GM18502 (cell line): ENCODE data around the gene TXLNA.
A peak's percentile ranks its signal among the peaks of the same experiment; 100 is the strongest.

Experiments used
- ATAC-seq: cut with Tn5 transposase; IDR thresholded peaks from one replicate; pipeline ENCODE4 v1.9.1; 2021; ENCODE audit warnings: mild to moderate bottlenecking; ENCODE audit not compliant: unreplicated experiment, poor library complexity

Gene TXLNA

GRCh38 chr1:32205401-32206370, 26.2 kb downstream of the TXLNA start, which contains the start of gene IQCC:
IQCC (plus strand) TSS chr1:32205671; CDS start chr1:32205682, 11 bp downstream.
- ATAC-seq: peak; percentile 36

- no peak for ATAC-seq
Measured at GRCh38 chr1:32208469-32208868, 29.0 kb downstream of the TXLNA start.

GRCh38 chr1:32208891-32209328, 29.4 kb downstream of the TXLNA start, which contains the start of gene DCDC2B:
DCDC2B (plus strand) TSS chr1:32209089; CDS start chr1:32209094, 5 bp downstream.
- no peak for ATAC-seq

- ATAC-seq: no peak
Measured at GRCh38 chr1:32215629-32216480, 36.4 kb downstream of the TXLNA start.

DNA sequence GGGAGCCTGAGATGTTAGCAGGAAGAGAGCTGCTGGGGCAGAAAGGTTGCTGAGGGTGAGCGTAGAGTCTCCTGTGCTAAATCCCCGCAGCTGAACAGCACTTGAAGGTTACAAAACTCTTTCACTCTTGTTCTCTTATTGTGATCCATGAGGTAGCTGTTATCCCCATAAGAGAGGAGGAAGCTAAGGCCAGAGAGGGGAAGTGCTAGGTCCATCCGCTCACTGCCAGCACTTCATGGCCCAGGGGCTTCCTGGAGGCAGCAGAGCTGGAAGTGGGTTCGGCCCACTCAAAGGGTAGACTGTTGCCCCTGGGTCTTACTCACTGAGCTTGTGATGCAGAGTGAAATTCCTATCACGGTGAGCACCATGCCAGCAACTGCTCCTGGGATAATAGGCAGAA, 37.1 kb downstream of the TXLNA start:
- no peak for ATAC-seq

- ATAC-seq: no peak
Measured at GRCh38 chr1:32219022-32219421, 39.5 kb downstream of the TXLNA start.

GRCh38 chr1:32220746-32221580, 41.5 kb downstream of the TXLNA start:
- ATAC-seq: no peak

DNA sequence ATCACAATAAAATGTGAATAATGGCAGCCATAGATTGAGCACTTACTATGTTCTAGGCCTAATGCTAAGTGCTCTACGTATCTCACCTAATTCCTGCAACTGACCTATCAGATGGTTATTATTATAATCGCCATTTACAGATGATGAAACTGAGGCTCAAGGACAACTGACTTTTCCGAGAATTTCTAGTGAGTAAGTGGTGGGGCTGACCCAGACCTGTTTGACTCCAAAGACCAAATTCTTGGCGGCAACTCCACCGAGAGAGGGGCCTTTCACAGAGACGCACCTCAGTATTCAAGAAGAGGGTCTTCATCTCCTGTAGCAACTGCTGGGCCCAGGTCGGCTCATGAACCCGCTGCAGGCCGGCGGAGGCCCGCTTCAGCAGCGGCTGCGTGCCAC, 42.1 kb downstream of the TXLNA start:
- ATAC-seq: no peak

DNA sequence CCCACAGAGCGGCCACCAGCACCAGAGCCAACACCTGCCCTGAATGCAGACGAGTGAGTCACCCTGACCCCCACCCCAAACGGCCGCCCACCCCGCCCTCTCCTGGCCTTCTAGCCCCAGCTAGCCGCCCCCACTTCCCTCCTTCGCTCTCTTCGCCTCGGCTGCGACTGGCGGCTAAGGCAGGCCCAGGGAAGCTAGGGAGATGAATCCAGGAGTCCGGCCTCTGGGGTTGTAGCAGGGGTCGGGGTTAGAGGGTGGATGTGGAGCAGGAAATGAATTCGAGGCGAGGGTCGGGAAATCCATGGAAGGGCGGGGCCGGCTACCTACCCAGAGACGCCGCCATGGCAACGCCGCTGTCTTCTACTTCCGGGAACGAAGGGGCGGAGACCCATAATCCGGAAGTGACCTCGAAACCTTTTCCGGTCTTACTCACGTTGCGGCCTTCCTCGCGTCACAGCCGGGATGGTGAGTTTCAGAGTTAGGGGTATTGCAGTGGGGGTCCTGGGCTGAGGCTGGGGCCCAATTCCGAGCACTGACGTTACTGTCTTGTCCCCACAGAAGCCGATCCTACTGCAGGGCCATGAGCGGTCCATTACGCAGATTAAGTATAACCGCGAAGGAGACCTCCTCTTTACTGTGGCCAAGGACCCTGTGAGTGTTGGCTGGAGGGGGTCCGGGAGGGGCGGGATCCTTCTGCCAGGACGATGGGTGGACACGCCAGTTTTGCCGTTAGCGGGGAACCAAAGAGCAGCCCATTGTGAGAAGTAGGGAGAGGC, 42.7 kb downstream of the TXLNA start, which contains the start of the genes EIF3I and TMEM234:
Gene EIF3I, plus strand, starts transcription at position 428 of the 776 bp plus-strand sequence. Its CDS starts 35 bp downstream, at position 463.
Gene TMEM234, minus strand, starts transcription at position 374 of the 776 bp plus-strand sequence. Its CDS starts 31 bp downstream, at position 343.
- ATAC-seq: peak; percentile 92

- no peak for ATAC-seq
Measured at GRCh38 chr1:32223683-32224082, 44.2 kb downstream of the TXLNA start.

DNA sequence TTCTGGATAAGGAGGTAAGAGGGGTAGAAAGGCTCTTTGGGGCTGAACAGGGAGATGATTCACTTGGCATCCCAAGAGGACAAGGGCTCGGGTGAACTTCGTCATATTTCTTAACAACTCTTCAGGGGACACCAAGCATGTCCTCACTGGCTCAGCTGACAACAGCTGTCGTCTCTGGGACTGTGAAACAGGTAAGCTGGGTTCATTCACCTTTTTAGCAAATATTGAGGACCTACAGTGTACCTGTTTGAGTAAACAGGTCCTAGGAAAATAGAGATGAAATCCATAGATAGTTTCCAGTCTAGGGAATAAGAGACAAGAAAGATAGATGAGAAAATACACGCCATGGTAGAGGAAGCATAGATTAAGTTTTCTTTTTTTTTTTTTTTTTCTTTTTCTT, 44.8 kb downstream of the TXLNA start:
- ATAC-seq: no peak

- no peak for ATAC-seq
Measured at GRCh38 chr1:32228771-32229170, 49.3 kb downstream of the TXLNA start.

DNA sequence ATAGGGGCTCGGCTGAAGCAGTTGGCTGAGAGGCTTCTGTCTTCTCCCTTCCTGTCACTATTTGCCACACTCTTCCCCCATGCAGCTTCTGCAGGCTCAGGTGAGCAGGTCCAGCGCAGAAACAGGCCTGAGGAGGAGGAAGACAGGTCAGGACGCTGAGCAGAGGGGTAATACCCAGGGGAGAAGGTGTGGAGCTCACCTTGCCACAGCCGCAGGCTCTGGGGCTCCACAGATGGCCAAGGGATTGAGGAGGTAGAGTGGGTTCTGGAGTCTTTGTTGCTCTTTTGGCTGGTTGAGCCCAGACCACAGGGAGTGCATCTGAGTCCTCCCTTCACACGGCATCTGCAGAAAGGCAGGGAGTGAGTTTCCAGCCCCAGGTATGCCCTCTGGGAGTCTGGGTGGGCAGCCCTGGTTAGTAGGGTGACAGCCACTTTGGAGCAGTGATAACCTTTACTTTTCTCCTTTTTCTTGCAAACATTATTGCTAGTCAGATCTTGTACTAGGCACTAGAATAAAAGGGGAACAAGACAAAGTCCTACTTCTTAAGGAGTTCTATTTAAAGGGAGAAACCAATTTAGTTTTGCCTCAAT, 52.5 kb downstream of the TXLNA start:
- no peak for ATAC-seq

GRCh38 chr1:32232558-32233304, 53.3 kb downstream of the TXLNA start:
- ATAC-seq: no peak

GRCh38 chr1:32234792-32235191, 55.3 kb downstream of the TXLNA start:
- no peak for ATAC-seq

DNA sequence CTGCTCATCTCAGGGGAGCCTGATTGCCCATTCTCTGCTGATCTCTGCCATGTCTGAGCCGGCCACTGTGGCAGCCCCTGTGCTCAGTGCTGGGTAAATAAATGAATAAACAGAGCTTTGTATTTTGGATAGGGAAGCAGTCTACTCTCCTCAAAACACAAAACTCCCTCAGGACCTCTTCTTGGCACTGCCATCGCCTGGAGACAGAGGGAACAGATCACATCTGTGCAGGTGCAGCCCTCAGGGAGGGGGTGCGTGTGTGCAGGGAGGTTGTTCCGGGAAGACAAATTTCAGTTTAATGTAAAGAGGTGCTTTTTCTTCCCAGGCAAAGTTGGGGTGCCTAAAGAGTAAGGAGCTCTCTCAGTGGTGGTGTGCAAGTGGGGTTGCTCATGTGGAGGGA, 59.9 kb downstream of the TXLNA start:
- no peak for ATAC-seq

GRCh38 chr1:32239790-32240139, 60.3 kb downstream of the TXLNA start:
- no peak for ATAC-seq
